IPS DF 6.9 (cell line): ENCODE data around the gene SIM1.
"Not testable (repeated sequence)": the region's sequence is repeated elsewhere in the genome, so short reads cannot be mapped to it uniquely, and the experiment has no call there.

Source experiments
- DNase-seq: peaks from one replicate; pipeline ENCODE4 v3.0.0-alpha.2; 2013; ENCODE audit warnings: low read depth, low spot score
- H3K27ac ChIP-seq: one replicate; pipeline ENCODE4 v1.5.1; 2013; ENCODE audit warnings: low read length, control low read depth
- H3K27me3 ChIP-seq: 2 replicates; pipeline ENCODE4 v1.6.1; 2013; ENCODE audit warnings: mild to moderate bottlenecking, low read length; ENCODE audit not compliant: control insufficient read depth, insufficient read depth
- H3K36me3 ChIP-seq: 2 replicates; pipeline ENCODE4 v1.6.1; 2013; ENCODE audit warnings: low read length; ENCODE audit not compliant: control insufficient read depth, insufficient read depth
- H3K4me1 ChIP-seq: 2 replicates; pipeline ENCODE4 v1.6.1; 2013; ENCODE audit warnings: low read length; ENCODE audit not compliant: control insufficient read depth, insufficient read depth
- H3K4me3 ChIP-seq: 2 replicates; pipeline ENCODE4 v1.5.1; 2013; ENCODE audit warnings: mild to moderate bottlenecking, low read length
- H3K9me3 ChIP-seq: 2 replicates; pipeline ENCODE4 v1.6.1; 2013; ENCODE audit warnings: low read length, inconsistent platforms; ENCODE audit not compliant: control insufficient read depth, insufficient read depth
- WGBS: extraction: QIAGEN DNeasy Blood & Tissue Kit; methylation state at CpG from one replicate; pipeline ENCODE4 v1.1.7; 2013; ENCODE audit warnings: mixed read lengths, missing lambda C conversion rate; ENCODE audit not compliant: insufficient read length, insufficient coverage; 5-methylcytosine and 5-hydroxymethylcytosine counted together

SIM1 gene

DNA sequence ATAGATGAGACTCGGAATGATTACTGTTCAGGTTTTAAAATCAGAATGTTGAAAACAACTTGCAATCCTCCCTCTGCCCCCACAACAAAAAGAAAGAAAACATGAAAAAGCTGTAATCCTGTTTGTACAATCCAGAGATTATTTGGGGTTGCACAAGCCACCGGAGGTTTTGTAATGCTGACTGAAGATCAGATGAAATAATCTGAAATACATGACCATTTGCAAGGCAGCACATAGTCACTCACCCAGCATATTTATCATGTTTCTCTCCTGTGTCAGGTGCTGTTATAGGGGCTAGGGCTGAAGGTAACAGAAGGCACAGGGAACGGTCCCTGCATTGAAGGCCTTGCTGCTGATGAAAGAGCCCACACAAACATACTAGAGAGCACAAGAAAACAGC, 85.3 kb downstream of the SIM1 start:
- WGBS = no CpG with 5 or more reads among the region's 3 CpGs
- Histone ChIP-seq H3K27ac (no peak overlapping the region), H3K9me3 (no peaks in the 10 kb centered on the region), H3K4me3 (no peak overlapping the region), H3K4me1 (peaks cover 2% of the 10 kb centered on the region; the same call in 1 of the 2 replicates), H3K27me3 (no peaks in the 10 kb centered on the region), H3K36me3 (no peaks in the 10 kb centered on the region)
- no peak for DNase-seq

GRCh38 chr6:100378576-100378975, 86.1 kb downstream of the SIM1 start:
- H3K36me3 ChIP-seq = no peaks in the 10 kb centered on the region
- no peaks in the 10 kb centered on the region for H3K27me3 ChIP-seq
- no CpG with 5 or more reads among the region's 2 CpGs for WGBS
- no peak overlapping the region for H3K4me3 ChIP-seq
- no peak overlapping the region for H3K27ac ChIP-seq
- DNase-seq = no peak
- H3K9me3 ChIP-seq = no peaks in the 10 kb centered on the region
- peaks cover 2% of the 10 kb centered on the region; the same call in 1 of the 2 replicates for H3K4me1 ChIP-seq

DNA sequence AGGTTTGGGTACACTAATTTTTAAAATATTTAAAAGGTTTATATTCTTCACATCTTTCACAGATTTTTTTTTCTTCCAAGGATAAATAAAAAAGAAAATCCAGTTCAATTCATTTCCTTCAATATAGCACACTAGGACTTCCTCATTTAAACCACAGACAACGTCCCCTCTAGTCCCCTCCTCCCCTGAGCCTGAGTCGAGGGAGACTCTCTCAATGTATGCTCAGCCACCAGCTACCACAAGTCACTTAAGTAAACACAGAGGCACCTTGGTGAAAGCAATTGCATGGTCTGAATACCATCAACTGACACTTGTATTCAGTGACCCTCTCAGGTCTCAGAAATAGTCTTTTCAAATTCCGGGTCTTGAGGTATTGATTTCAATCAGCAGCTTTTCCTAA, 88.6 kb downstream of the SIM1 start:
- Histone ChIP-seq H3K36me3 (no peaks in the 10 kb centered on the region), H3K27me3 (no peaks in the 10 kb centered on the region), H3K9me3 (no peaks in the 10 kb centered on the region), H3K27ac (no peak overlapping the region), H3K4me3 (no peak overlapping the region), H3K4me1 (peaks cover 2% of the 10 kb centered on the region; the same call in 1 of the 2 replicates)
- DNase-seq = no peak
- WGBS = no CpG with 5 or more reads among the region's 3 CpGs

DNA sequence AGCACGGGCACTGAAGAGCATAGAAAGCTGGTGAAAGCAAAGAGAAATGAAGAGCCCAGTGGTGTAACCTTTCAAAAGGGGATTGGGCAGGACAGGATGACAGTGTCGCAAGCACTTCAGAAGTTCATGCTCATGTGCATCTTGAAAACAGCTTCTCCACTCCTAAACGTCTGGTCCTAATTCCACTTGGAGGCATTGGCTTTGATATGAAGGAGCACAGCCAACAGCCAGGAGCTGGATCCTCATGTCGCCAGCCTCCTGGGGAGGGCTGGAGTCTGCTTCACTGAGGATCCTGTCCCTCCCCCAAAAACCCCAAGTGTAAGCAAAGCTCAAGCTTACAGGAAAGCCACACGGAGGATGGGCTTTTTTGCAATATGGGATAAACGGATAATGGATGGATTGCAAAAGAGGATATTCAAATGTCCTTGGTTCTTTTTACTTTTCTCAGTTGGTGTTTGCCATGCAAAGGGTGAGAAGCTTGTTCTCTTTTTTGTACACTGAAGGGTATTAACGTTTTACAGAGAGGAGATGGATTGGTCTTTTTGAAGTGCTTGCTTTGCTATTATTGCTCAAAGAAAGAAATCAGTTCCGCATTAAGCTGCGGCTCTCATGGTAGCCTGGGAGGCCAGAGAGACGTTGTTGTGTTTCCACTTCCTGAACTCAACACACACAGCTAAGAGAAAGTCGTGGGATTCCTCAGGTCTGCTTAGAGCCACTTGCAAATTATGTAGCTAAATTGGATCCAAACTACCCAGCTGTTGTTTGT, 92.2 kb downstream of the SIM1 start:
- no peak for DNase-seq
- Histone ChIP-seq H3K4me3 (no peak overlapping the region), H3K36me3 (no peaks in the 10 kb centered on the region), H3K27ac (no peak overlapping the region), H3K27me3 (no peaks in the 10 kb centered on the region), H3K9me3 (no peaks in the 10 kb centered on the region), H3K4me1 (peaks cover 2% of the 10 kb centered on the region; the same call in 1 of the 2 replicates)
- WGBS = no CpG with 5 or more reads among the region's 11 CpGs

- no CpG with 5 or more reads among the region's 4 CpGs for WGBS
- no peak overlapping the region for H3K27ac ChIP-seq
- peaks cover 2% of the 10 kb centered on the region; the same call in 1 of the 2 replicates for H3K4me1 ChIP-seq
- H3K9me3 ChIP-seq = no peaks in the 10 kb centered on the region
- H3K4me3 ChIP-seq = no peak overlapping the region
- no peak for DNase-seq
- H3K36me3 ChIP-seq = no peaks in the 10 kb centered on the region
- H3K27me3 ChIP-seq = no peaks in the 10 kb centered on the region
These were observed 93.1 kb downstream of the SIM1 start for GRCh38 chr6:100371591-100371990.

DNA sequence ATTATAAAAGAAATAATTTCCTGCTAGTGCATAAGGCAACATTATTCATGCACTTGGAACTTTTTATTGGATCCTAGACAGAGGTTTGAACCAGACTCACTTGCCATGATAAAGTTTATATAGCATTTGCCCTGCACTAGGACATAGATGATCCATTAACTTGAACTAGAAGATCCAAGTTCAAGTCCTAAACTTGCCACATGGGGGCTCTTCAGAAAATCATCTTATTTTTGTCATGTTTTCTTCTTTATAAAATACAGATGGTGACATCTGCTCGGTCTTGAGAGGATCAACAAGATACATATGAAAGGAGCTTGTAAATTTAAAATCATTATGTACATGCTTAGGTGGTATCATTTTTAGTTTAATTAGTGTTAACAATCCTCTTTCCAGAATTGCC, 94.5 kb downstream of the SIM1 start:
- no CpG with 5 or more reads among the region's 1 CpG for WGBS
- no peak overlapping the region for H3K4me3 ChIP-seq

GRCh38 chr6:100366419-100366818, 98.3 kb downstream of the SIM1 start:
- Histone ChIP-seq H3K27ac (no peak overlapping the region), H3K9me3 (no peaks in the 10 kb centered on the region), H3K4me3 (no peak overlapping the region), H3K4me1 (no peaks in the 10 kb centered on the region; the same call in 1 of the 2 replicates), H3K36me3 (no peaks in the 10 kb centered on the region), H3K27me3 (no peaks in the 10 kb centered on the region)
- no peak for DNase-seq
- no CpG with 5 or more reads among the region's 5 CpGs for WGBS

More for the DNA sequence above, 94.5 kb downstream of the SIM1 start:
- Histone ChIP-seq H3K9me3 (no peaks in the 10 kb centered on the region), H3K36me3 (no peaks in the 10 kb centered on the region), H3K4me1 (no peaks in the 10 kb centered on the region), H3K27me3 (no peaks in the 10 kb centered on the region), H3K27ac (no peak overlapping the region)
- no peak for DNase-seq

GRCh38 chr6:100363651-100364050, 101.1 kb downstream of the SIM1 start:
- H3K27me3 ChIP-seq = no peaks in the 10 kb centered on the region
- H3K9me3 ChIP-seq = no peaks in the 10 kb centered on the region
- H3K4me3 ChIP-seq = no peak overlapping the region
- H3K36me3 ChIP-seq = no peaks in the 10 kb centered on the region
- no peak for DNase-seq
- H3K4me1 ChIP-seq = no peaks in the 10 kb centered on the region; the same call in 1 of the 2 replicates
- no CpG with 5 or more reads among the region's 1 CpG for WGBS
- no peak overlapping the region for H3K27ac ChIP-seq

GRCh38 chr6:100354736-100355641, 109.7 kb downstream of the SIM1 start:
- not testable (repeated sequence) for H3K4me1 ChIP-seq, H3K36me3 ChIP-seq, H3K27me3 ChIP-seq, H3K9me3 ChIP-seq, H3K27ac ChIP-seq, DNase-seq
- WGBS = no CpG with 5 or more reads among the region's 35 CpGs
- peak overlapping the region; percentile 20; the same call in 1 of the 2 replicates for H3K4me3 ChIP-seq

DNA sequence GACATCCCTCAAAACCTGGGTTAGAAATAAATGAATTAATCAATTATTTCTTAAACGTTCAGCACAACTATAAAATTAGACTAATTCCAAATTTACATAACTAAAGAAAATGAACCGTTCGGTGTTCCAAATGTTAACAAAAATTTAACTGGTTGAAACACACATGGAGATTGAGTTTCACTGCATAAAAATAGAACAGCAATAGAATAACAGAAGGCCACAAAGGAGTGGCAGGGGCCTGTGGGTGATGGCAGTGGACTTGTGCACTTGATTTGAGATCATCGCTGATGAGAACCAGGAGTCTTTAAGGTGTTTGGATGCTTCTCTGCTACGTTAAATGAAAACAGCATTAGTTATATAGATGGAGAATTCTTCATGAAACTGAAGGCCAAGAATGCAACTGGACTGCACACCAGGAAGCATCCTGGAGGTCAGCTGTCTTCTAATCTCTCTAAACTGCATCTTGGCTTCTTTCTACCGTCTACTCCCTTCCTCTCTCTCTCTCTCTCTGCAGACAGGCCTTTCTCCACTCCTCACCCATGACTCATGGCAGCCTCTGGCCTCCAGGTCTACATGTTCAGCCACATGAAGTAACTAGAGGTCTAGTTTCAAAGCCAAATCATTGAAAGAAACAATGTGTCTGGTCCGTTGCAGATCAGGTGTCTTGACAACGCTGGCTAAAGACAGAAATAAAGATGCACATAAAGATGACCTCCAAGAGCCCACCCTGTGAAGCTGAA, 111.3 kb downstream of the SIM1 start:
- H3K36me3 ChIP-seq = no peaks in the 10 kb centered on the region
- no CpG with 5 or more reads among the region's 8 CpGs for WGBS
- no peaks in the 10 kb centered on the region; the same call in 1 of the 2 replicates for H3K4me1 ChIP-seq

More for the DNA sequence above, 111.3 kb downstream of the SIM1 start:
- Histone ChIP-seq H3K27ac (no peak overlapping the region), H3K9me3 (no peaks in the 10 kb centered on the region; the same call in 1 of the 2 replicates), H3K4me3 (no peak overlapping the region), H3K27me3 (no peaks in the 10 kb centered on the region)
- no peak for DNase-seq
